GM12875 (cell line): ENCODE data around the gene NAIF1.

Experiments used
- H3K4me3 ChIP-seq: one replicate; pipeline ENCODE4 v1.5.1; 2011; ENCODE audit warnings: low read depth, low read length, control low read depth
- TF ChIP-seq, protein P1 (sequence below): IDR thresholded peaks from 2 replicates; pipeline ENCODE4 v1.5.1; 2011; ENCODE audit warnings: low read depth, mild to moderate bottlenecking, control low read depth, inconsistent platforms, low read length, moderate library complexity, borderline replicate concordance; ENCODE audit not compliant: insufficient read depth

NAIF1 gene

DNA sequence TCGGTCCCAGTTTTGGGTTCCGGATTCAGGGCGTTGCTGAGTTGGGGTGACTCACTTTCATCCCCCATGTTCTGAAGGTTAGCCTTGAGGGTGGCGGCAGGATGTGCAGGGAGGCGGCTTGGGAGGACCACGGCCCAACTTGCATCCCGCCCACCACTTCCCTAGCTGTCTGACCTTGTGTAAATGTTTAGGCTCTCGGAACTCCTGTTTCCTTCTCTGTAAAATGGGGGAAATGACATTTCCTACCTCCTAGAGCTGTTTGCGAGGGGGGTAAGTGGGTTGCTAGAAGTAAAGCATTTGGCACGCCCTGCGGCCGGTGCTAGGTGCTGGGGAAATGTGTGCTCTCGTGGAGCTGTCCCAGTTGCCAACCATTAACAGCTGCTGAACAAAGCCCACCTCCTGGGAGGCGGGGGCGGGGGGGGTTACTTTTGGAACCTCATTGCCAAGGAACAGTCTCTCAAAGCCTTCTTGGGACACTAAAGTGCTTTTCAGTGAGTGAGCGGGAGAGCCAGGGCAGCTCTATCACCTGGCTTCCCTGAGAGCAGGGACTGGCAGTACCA is 32.9 kb upstream of the NAIF1 start:
- no peak overlapping the region for H3K4me3 ChIP-seq
- TF ChIP-seq, protein P1, sequence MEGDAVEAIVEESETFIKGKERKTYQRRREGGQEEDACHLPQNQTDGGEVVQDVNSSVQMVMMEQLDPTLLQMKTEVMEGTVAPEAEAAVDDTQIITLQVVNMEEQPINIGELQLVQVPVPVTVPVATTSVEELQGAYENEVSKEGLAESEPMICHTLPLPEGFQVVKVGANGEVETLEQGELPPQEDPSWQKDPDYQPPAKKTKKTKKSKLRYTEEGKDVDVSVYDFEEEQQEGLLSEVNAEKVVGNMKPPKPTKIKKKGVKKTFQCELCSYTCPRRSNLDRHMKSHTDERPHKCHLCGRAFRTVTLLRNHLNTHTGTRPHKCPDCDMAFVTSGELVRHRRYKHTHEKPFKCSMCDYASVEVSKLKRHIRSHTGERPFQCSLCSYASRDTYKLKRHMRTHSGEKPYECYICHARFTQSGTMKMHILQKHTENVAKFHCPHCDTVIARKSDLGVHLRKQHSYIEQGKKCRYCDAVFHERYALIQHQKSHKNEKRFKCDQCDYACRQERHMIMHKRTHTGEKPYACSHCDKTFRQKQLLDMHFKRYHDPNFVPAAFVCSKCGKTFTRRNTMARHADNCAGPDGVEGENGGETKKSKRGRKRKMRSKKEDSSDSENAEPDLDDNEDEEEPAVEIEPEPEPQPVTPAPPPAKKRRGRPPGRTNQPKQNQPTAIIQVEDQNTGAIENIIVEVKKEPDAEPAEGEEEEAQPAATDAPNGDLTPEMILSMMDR: no peak

GRCh38 chr9:128099231-128099931 is 32.3 kb upstream of the NAIF1 start:
- H3K4me3 ChIP-seq: no peak overlapping the region
- TF ChIP-seq, protein P1: no peak

DNA sequence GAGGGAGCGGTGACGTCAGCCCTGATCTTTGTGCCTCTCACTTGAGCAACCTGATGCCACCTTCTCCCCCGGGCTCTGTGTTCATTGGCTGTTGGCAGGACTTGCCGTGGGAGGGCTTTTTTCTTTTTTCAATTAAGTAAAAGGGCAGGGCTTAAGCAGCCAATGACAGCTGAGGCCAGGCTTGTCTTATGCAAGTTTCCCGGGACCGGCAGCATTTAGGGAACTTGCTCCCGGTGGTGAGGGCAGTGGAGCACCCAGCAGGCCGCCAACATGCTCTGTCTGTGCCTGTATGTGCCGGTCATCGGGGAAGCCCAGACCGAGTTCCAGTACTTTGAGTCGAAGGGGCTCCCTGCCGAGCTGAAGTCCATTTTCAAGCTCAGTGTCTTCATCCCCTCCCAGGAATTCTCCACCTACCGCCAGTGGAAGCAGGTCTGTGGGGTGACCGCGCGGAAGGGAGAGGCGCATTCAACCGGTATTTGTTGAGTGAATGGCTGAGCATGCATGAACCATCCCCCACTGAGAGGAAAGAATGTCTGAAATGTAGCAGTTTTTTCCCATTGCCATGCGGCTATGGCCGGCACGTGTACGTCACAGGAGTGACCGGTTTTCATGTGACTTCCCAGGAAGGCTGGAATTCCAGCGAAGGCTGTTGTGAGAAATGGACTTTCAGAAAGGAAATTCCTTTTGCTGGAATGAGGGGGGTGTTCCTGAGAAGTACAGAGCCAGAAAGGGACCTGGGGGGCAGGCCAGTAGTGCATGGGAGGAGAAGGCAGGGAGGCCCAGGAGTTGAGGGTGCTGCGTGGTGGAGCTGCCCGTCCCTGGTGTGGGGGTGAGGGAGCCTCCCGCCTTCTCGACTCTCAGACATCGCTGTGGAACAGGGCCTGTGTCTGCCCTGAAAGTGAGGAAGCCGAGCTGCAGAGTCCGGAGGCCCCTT is 31.4 kb upstream of the NAIF1 start:
- TF ChIP-seq, protein P1: no peak
- H3K4me3 ChIP-seq: no peak overlapping the region

DNA sequence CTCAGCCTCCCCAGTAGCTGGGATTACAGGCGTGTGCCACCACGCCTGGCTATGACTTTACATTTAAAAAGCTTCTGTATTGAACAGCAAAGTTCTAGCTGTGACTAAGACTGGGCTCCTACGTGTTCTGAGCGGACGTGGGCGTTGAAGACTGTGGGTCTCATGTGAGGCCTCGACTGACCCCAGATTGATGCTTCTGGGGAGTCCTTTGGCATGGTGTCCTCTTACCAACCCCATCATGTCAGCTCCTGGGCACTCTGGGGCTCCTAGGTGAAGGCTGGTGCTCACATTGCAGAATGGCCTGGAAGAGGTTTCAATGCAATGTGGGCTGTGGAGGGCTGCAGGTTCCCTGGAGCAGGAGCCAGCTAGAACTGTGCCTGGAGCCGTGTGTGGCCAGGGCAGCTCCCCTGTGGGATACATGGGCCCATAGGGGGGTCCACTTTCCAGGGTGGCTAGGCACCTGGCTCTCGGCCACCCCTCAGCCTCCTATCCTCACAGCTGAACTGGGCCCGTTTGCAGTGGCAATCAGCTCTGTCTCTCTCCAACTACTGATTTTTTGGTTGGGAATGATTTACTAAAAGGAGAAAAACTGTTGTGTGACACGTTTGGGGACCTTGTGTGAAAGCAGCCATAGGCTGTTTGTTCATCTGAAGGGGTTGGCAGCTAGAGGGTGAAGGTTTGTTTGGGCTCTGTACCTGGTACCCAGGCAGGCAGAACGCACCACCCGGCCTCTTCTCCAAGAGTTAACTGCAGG is 30.6 kb upstream of the NAIF1 start:
- no peak overlapping the region for H3K4me3 ChIP-seq
- TF ChIP-seq, protein P1: no peak

DNA sequence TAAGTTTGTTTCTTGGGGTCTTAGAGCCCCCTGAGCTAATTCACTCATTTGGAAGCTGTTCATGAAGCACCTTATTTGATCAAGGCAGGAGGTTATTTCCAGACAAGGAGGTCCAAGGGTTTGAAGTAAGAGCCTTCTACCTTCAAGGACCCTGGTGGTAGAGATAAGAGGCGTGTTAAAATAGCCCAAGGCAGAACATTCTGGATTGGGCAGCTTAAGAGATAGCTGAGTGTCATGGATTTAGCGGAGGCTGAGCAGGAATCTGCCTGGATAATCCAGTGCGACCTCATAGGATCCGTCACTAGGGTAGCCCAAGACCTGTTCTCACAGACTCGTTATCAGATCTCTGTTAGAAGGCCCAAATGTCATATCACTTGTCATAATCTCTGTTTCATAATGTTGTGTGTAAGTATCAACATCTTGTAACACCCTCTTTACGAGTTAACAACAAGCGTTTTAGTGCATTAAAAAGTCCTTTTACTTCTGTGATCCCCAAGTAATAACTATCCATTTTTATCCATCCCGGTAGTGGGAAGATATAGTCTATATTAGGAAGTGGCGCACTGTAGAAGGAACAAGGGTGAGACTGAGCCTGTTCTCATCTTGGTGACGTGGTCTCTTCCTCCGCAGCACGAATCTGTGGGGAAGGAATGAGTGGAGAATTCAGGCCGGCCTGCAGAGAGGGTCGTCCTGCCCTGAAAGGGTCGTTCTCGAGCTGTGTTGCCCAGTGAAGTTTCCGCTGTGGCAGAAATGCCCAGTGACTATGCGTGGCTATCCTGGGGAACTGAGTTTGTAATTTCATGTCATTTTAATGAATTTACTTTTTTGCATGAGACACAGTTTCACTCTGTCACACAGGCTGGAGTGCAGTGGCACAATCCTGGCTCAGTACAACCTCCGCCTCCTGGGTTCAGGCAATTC is 29.8 kb upstream of the NAIF1 start:
- H3K4me3 ChIP-seq: no peak overlapping the region
- TF ChIP-seq, protein P1: no peak
